Effector memory CD4-positive, alpha-beta T cell (primary cell): ENCODE measurements around the gene CACNB4.
"Not testable (repeated sequence)": the region's sequence is repeated elsewhere in the genome, so short reads cannot be mapped to it uniquely, and the experiment has no call there.

Experiments used
- DNase-seq, 3 donors: peaks; one replicate each; pipeline ENCODE4 v3.0.0-alpha.2; 2020
- H3K27ac ChIP-seq: 2 replicates; pipeline ENCODE4 v1.7.0; 2013; ENCODE audit warnings: mild to moderate bottlenecking, low read length, moderate library complexity; ENCODE audit not compliant: insufficient read depth, poor library complexity, severe bottlenecking
- H3K27me3 ChIP-seq: replicated peaks from 2 replicates; pipeline ENCODE4 v1.7.0; 2013; ENCODE audit warnings: mild to moderate bottlenecking, low read length; ENCODE audit not compliant: insufficient read depth, control insufficient read depth, poor library complexity, severe bottlenecking
- H3K36me3 ChIP-seq: 2 replicates; pipeline ENCODE4 v1.7.0; 2013; ENCODE audit warnings: mild to moderate bottlenecking, low read length, moderate library complexity; ENCODE audit not compliant: control insufficient read depth, insufficient read depth
- H3K4me1 ChIP-seq: 2 replicates; pipeline ENCODE4 v1.7.0; 2013; ENCODE audit warnings: low read length, mild to moderate bottlenecking; ENCODE audit not compliant: control insufficient read depth, insufficient read depth, poor library complexity, severe bottlenecking
- H3K4me3 ChIP-seq: 2 replicates; pipeline ENCODE4 v1.7.0; 2013; ENCODE audit warnings: low read length, low read depth, mild to moderate bottlenecking; ENCODE audit not compliant: insufficient read depth, poor library complexity, severe bottlenecking
- H3K9me3 ChIP-seq: 2 replicates; pipeline ENCODE4 v1.7.0; 2013; ENCODE audit warnings: mild to moderate bottlenecking, low read length, moderate library complexity; ENCODE audit not compliant: control insufficient read depth

Gene CACNB4

DNA sequence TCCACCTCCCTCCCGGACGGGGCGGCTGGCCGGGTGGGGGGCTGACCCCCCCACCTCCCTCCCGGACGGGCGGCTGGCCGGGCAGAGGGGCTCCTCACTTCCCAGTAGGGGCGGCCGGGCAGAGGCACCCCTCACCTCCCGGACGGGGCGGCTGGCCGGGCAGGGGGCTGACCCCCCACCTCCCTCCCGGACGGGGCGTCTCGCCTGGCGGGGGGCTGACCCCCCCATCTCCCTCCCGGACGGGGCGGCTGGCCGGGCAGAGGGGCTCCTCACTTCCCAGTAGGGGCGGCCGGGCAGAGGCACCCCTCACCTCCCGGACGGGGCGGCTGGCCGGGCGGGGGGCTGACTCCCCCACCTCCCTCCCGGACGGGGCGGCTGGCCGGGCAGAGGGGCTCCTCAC lies 223.2 kb downstream of the CACNB4 start:
- not testable (repeated sequence) for H3K9me3 ChIP-seq, H3K4me3 ChIP-seq, H3K36me3 ChIP-seq, H3K27me3 ChIP-seq, H3K27ac ChIP-seq, DNase-seq, H3K4me1 ChIP-seq

DNA sequence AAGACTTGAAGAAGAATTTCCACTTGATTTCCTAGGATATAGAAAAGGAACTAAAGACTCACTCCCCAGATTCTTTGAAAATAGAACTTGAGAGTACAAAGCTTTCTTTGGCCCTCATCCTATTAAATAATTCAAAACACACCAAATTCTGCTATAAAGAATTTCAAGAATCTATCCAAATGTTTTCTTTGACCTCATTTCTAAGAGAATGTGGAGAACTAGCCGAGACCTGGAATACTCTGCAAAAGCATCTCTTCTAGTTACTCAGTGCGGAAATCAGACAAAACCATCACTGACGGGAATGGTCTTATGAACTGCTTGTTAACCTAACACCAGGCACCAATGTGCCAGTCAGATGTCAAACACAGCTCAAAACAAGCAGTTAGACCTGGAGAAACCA lies 226.4 kb downstream of the CACNB4 start:
- DNase-seq = no peak
- no peaks in the 10 kb centered on the region for H3K4me1 ChIP-seq
- H3K36me3 ChIP-seq = no peaks in the 10 kb centered on the region
- H3K9me3 ChIP-seq = no peaks in the 10 kb centered on the region
- H3K27ac ChIP-seq = no peak overlapping the region
- H3K27me3 ChIP-seq = no peaks in the 10 kb centered on the region
- H3K4me3 ChIP-seq = no peak overlapping the region

DNA sequence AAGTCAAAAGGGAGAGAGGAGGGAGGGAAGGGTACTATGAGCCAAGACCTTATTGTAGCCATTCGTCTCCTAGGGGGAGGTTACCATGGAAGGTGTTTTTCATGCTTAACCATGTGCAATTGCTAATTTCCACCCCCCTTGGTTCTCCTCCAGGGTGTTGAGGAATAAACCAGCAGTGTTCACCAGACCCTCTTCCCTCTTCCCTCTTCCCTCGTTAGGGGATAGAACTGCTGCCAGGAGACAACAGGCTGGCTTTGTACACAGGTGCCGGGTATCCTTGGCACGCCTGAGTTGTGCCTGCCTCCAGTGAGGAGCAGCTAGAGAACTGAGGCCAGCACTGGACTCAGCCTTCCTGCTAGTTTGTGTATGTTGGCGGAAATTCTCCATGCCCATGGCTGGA lies 229.6 kb downstream of the CACNB4 start:
- Histone ChIP-seq H3K9me3 (no peaks in the 10 kb centered on the region), H3K27ac (no peak overlapping the region), H3K4me1 (no peaks in the 10 kb centered on the region), H3K36me3 (no peaks in the 10 kb centered on the region), H3K27me3 (no peaks in the 10 kb centered on the region), H3K4me3 (no peak overlapping the region)
- no peak for DNase-seq

DNA sequence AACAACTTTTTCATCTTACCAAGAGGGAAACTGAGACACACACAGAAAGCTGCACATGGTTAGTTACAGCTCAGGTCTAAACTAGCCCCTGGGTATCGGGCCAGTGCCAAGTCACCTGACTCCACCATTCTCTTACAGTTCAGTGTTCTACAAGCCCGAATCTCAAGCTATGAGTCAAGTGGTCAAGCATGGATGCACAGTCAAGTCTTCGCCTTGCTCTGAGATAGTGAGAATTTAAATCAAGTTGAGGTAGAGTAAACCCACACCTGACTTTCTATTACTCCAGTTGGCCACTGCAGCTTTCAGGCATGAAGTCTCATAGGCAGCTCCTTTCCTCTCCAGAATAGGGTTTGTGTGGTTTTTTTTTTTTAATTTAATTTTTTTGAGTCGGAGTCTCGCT lies 236.1 kb downstream of the CACNB4 start:
- no peaks in the 10 kb centered on the region for H3K9me3 ChIP-seq
- H3K4me1 ChIP-seq = no peaks in the 10 kb centered on the region
- H3K27me3 ChIP-seq = no peaks in the 10 kb centered on the region
- H3K36me3 ChIP-seq = no peaks in the 10 kb centered on the region
- H3K27ac ChIP-seq = no peak overlapping the region
- H3K4me3 ChIP-seq = no peak overlapping the region
- DNase-seq = no peak

DNA sequence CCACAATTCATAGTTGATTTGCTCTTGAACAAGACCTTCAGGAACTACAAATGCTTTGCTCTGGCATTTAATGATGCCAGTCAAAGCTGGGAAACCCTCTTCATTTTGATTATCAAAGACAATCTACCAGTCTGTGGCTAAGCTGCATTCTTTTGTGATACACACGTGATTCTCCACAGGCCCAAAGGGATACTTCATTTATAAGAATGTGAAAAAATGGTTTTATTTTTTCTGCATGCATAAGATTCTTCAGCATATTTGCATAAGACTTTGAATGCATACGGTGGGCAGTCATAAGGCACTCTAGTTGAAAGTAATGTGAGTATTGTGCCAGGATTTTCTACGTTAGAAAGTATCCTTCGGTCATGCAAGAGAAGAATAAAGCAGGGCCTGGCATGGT lies 237.7 kb downstream of the CACNB4 start:
- no peak overlapping the region for H3K4me3 ChIP-seq
- H3K36me3 ChIP-seq = no peaks in the 10 kb centered on the region
- DNase-seq = no peak
- H3K9me3 ChIP-seq = no peaks in the 10 kb centered on the region
- H3K4me1 ChIP-seq = no peaks in the 10 kb centered on the region
- no peak overlapping the region for H3K27ac ChIP-seq
- no peaks in the 10 kb centered on the region for H3K27me3 ChIP-seq

DNA sequence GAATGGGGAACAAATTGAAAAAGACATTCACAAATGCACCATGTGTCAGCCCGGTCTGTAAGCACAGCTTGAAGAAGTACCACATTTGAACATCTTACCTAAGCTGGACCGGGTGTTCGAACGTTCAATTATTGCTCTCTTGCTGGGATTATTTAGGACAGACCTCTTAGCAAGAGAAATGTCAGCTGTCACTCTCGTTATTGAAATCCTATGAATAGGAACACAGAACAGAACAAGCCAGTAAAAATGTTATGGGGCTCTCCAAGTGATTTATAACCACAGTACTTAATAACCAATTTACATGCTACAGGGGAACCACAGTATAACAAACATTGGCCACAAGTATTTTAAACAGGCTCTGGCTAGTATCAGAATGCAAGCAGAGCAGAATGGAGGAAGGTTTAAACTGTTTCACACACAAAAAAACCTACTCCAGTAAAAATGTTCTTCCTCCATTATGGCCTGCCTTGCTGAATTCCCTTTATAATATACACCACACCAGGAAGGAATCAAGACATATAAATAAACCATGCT lies 238.2 kb downstream of the CACNB4 start:
- no peaks in the 10 kb centered on the region for H3K36me3 ChIP-seq
- H3K27ac ChIP-seq = no peak overlapping the region
- no peak for DNase-seq
- H3K4me3 ChIP-seq = no peak overlapping the region
- no peaks in the 10 kb centered on the region for H3K27me3 ChIP-seq
- no peaks in the 10 kb centered on the region for H3K9me3 ChIP-seq
- no peaks in the 10 kb centered on the region for H3K4me1 ChIP-seq

DNA sequence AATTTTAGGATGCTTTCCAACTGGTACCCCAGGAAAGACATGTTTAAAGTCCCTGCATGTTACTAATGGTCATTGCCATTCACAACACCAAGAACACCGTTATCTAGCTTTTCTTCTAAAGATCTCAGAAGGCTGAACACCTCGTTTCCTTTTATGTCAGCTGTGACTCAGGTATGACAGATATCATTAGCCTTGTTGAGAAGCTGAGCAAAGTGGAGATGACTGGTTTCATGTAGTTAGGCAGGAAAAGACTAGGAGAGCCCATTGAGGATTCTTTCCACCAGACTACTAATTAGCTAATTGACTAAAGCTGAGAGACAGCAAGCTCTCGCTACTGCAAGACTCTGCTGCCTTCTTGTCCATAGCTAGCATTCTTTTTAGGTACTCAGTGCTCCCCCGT lies 238.6 kb downstream of the CACNB4 start:
- Histone ChIP-seq H3K4me3 (no peak overlapping the region), H3K27ac (no peak overlapping the region), H3K4me1 (no peaks in the 10 kb centered on the region), H3K36me3 (no peaks in the 10 kb centered on the region), H3K9me3 (no peaks in the 10 kb centered on the region), H3K27me3 (no peaks in the 10 kb centered on the region)
- no peak for DNase-seq

DNA sequence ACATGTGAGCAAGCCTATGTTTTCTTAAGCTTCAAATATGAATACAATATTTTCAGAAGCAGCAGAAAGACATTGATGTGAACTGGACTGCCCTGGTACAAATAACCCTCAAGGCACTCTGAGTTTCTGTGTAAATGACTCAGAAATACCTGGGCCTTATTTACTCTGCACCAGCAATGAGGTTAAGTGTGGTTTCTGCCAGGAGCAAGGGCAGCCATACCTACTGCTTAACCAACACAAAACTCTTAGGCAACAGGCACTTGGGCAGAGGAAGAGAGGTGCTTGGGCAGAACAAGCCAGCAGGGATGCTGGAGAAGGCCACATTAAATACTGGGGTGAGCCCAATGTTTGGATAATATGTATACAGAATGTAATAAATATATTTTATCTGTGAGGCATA lies 241.2 kb downstream of the CACNB4 start:
- no peaks in the 10 kb centered on the region for H3K27me3 ChIP-seq
- H3K4me3 ChIP-seq = no peak overlapping the region
- no peaks in the 10 kb centered on the region for H3K36me3 ChIP-seq
- H3K4me1 ChIP-seq = no peaks in the 10 kb centered on the region
- H3K9me3 ChIP-seq = no peaks in the 10 kb centered on the region
- H3K27ac ChIP-seq = no peak overlapping the region
- no peak for DNase-seq

DNA sequence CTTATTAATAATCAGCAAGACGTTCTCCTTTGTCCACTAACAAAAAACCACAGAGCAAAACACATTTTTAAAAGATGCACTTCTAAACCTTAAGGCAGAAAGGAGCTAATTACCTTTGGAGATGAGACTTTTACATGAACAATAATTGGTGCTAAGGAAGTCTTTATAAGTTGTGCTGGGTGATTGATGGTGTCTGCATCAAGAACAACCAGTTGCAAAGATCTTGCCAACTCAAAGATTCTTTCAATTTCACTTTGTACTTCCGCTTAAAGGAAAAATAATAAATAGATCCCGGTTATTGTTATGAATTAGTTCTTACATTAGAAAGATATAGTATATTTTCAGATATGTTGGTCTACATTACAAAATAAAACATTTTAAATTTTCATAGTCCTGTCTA lies 243.7 kb downstream of the CACNB4 start:
- no peaks in the 10 kb centered on the region for H3K4me1 ChIP-seq

DNA sequence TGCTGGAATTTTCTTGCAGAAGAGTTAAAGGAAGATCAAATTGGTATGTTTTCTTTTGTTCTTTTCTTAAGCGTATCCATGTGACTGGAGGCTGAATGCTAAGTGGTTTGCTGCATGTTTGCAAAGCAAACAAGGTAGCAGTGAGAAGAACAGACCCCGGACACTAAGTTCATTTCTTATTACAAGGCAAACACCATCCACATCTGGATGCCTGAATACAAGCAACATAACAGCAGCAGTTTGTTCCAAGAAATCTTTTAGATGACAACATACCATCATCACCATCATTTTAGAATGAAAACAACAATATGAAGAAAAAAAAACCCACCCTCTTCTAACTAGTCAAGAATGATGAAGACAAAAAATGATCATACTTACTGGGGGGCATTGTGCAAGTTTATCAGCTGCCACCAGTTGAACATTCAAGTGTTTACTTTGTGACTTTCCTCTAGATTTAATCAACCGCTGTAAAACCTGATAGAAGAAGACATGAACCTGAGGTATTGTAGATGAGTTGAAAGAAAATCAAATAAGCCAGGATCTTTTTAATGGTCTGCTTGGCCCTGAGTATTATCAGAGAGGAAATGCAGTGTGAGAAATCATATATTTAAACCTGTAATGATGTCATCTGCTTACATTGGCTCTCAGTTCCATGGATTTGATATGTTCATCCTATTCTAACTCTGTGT lies 245.6 kb downstream of the CACNB4 start:
- Histone ChIP-seq H3K9me3 (no peaks in the 10 kb centered on the region), H3K27me3 (no peaks in the 10 kb centered on the region), H3K27ac (no peak overlapping the region), H3K4me3 (no peak overlapping the region), H3K36me3 (no peaks in the 10 kb centered on the region), H3K4me1 (no peaks in the 10 kb centered on the region)
- no peak for DNase-seq

More for the DNA sequence above, 243.7 kb downstream of the CACNB4 start:
- no peaks in the 10 kb centered on the region for H3K9me3 ChIP-seq
- DNase-seq = no peak
- no peaks in the 10 kb centered on the region for H3K27me3 ChIP-seq
- H3K27ac ChIP-seq = no peak overlapping the region
- H3K4me3 ChIP-seq = no peak overlapping the region
- H3K36me3 ChIP-seq = no peaks in the 10 kb centered on the region
